OCI-M1 (cell line): ENCODE data around the gene ZDHHC7.

Source experiments
- DNase-seq: peaks from one replicate; lab custom pipeline; 2025; lab: John Stamatoyannopoulos, UW

ZDHHC7 gene

DNA sequence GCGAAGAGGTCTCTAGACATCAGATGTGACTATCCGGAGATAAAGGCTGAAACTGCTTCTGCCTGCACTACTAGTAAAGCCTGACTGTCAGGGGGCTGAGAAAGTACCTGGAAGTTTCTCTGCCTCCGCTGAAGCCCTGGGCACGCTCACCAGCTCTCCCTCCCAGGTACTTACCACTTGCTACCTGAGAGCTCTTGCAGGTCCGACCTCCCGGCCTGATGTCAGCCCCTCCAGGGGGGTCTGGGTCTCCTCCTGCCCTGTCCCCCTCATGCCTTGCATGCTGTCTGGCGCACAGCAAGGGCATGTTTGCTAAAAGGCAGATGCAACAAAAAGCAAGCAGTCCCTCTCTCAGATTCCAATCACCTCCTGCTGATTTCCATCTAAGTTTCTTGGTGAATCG is 17.4 kb downstream of the ZDHHC7 start:
- DNase-seq = no peak

DNA sequence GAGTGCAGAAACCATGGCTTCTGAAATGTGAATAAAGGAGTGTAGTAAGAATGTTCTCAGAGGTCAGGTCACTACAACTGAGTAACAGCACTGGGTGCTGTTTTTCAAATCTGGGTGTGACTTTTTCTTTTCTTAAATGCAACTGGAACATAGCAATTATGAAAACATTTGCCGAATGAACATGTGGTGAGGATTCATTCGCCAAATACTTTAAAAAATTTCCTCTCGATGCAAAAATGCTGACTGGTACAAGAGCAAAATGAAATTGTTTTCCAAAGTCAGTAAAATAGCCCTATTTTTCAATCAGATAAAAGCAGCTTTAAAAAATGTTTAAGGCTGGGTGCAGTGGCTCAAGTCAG is 18.6 kb downstream of the ZDHHC7 start:
- no peak for DNase-seq

DNA sequence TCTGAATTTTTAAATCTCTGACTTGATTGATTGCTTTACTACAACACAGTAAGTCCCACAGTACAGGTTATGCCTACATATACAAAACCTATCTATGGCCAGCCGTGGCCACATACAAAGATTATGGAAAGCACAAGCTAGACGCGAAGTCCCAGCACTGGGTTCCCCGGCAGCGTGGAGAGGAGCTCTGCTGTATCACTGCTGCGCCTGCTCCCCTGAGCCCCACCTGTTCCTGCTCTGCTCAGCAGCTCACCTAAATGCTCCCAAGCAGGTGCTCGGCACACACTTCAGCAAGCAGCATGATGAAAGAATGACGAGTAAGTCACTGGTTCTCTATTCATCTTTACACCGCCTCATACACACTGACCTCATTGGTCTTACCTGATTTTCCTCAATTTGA is 20.6 kb downstream of the ZDHHC7 start:
- no peak for DNase-seq

DNA sequence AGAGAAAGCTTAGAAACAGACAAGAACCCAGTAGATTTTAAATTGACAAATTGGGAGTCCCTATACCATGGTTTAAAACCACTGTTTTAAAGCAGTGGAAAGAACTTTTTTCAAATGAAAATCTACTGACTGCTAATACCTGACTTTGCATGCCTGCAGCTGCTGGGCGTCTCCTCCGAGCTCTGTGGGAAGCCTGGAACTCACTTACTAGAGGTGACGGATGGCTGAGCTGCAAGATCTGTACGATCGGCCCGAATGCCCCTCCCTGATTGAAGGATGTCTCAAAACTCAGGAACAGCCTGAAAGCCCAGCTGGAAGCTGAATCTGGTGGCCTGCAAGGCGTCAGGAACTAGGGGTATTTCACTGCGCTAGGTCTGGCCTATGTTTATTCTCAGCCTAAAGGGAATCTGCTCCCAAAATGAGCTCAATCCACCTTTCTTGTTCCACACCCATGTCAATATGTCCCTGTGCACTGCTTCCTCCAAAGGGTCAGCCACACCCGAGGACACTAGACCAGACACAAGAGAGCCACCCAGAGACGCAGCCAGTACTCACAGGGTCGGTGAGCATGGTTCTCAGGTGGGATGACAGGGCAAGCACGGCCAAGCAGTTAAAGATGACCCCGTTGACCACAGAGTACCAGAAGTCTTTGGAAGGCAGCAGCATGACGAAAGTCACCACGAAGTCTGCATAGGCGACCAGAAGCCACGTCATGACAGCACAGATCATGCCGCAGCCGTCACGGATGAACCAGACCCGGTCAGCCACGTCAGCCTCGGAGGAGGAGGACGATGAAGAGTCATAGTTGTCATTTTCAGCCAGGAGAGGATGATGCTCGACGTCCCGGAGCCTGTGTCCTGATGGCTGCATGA is 21.4 kb downstream of the ZDHHC7 start:
- no peak for DNase-seq

DNA sequence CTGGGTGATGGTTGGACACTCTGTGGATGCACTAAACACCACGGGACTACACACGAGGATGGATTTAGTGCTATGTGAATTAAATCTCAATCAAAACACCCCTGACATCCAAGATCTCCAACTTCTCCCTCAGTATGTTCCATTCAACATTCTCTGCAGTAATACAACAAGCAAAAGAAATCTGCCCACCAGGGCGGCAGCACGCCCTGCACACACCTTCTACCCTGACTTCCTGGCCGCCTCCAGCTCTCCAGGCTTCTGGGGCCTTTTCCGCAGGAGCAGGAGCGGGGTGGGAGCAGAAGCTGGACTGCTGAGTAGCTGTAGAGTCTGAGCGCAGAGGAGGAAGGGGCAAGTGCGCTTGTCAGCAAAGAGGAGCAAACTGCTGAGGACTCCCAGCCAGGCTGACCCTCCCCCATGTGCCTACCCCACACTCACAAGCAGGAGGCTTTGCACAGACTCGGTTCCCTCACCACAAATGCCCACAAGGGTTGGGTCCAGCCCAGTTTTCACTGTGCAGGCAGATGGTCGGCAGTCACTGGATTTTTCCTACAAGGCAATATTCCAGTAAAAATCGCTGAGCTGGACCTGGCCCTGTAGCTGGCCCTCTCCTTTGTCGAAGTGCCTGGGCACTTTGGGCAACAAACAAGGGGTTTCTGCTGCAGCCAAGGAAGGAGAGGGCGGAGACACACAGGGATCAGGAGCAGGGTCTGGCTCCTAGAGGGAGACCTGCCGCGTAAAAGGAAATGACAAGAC is 22.8 kb downstream of the ZDHHC7 start:
- no peak for DNase-seq

DNA sequence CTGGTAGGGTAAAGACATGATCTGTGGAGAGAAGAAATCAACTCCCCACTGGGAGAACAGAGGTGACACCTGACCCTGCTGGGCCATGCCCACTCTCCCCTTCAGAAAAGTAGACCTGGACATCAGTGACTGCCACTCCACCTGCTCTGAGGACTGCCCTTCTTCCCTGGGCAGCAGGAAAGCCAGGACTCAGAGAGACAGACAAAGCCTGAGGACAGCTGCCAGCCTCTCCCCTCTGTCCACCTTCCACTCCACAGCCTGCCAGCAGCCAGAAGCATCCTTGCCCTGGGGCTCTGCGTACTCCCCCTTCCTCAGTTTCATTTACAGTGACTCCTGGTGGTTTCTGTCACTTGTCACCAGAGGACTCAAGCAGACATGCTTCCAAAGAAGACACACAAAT is 24.5 kb downstream of the ZDHHC7 start:
- no peak for DNase-seq

DNA sequence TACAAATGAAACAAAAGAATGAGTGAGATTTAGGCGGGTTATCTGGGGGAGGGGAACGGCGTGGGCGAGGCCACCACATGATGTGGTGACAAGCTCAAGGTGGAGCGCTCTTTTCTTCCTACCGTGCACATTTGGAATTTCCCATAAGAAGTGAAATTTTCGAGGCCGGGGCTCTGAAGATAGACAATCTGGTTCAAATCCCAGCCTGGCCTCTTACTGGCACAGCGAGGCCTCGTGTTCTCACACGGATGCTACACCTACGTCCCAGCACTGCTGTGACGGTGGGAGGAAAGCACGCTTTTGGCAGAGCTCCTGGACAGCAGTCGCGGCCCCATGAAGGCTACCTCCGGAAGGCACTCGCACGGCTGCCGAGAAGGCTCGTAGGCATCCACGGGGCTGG is 25.2 kb downstream of the ZDHHC7 start:
- DNase-seq = no peak

DNA sequence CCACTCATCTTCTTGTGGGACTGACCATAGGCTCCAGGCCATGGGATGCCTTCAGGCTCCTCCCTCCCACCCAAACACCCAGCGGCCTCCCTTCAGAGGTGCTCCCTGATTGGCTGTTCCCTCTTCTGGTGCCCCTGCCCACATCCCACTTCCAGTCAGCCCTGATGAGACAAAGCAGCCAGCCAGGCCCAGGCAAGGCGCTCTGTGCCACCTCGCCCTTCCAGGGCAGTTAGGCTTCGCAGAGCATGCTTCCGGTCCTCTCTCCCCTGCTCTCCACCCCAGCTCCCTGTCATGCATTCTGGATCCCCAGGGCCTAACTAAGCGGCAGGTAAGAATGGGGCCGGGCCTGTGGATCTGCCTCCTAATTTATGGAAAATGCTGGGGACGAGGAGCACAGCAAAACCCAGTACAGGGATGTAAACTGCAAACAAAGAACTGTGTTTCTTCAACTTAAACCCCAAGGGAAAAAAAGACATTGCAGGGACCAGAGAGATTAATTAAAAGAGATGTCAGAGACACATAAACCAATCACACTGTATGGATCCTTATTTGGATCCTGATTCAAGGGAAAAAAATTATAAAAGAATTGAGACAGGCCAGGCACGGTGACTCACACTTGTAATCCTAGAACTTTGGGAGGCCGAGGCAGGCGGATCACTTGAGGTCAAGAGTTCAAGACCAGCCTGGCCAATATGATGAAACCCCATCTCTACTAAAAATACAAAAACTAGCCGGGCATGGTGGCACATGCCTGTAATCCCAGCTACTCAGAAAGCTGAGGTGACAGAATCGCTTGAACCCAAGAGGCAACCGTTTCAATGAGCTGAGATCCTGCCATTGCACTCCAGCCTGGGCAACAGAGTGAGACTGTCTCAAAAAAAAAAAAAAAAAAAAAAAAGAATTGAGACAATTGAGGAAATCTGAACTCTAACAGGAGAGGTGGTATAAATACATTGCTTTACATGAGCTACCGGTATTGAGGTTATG is 26.0 kb downstream of the ZDHHC7 start:
- no peak for DNase-seq

DNA sequence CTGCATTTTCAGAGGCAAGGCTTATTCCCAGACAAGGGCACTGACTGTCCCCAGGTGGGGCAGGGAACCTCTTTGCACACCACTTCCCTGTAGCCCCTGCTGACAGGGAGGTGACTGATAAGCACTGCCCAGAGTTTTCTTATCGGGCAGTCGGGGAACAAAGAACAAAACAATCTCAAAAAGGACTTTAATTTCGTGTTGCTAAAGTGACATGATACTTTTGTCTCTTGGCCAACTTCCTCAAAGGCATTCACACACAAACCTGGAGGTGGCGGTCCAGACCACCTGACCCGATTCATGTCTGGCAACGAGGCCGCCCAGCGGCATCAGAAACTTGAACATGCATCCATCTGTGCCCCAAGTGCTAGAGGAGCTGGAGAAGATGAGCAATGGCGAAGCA is 28.9 kb downstream of the ZDHHC7 start:
- peak; percentile 64 for DNase-seq

DNA sequence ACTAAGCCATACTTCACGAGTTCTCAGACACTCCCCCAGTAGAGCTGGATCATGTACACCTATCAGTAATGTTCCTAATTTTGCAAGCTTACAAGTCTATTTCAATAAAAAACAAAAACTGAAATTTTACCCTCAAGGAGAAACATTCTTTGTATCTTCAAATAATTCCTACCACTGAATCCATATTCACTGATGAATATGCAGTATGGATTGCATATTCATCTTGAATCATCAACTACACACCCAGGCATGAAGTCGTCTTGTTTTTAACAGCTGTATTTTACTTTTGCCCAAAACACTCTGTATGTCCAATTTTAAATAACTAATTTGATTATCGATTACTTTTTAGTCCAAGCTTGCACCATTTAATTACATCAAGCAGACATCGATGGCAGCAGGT is 31.8 kb downstream of the ZDHHC7 start:
- DNase-seq = no peak

DNA sequence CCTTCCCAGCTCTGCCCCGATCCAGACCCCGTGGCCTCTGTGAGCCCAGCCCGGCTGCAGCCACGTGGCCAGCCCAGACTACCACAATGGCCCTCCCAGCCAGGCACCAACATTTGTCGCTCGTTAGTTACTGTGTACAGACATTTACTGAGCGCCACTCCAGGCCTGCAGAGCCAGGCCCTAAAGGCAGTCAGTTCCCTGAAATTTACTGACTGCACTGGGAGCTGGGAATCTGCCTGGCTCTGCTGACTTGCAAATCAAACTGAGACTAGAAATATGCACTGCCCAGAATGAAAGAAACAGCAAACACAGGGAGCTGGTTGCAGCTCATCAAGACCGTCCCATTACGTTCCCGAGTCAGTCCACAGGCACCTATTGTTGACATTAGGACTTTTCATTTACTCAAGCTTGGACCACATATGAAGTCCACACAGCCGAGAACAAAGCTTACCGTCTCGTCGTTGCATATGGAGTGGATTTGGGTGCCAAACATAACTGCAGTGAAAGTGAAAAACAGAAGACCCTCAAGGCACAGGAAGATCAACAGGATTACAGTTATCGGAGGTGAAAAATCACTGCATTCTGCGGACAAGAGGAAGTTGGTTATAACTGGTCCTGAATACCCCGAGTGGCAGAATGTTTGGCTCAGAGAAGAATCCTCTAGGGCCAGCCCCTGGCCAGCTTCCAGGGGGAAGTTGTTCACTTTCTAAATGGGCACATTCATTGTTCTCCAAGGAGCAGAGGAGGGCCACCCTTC is 34.5 kb downstream of the ZDHHC7 start:
- no peak for DNase-seq

DNA sequence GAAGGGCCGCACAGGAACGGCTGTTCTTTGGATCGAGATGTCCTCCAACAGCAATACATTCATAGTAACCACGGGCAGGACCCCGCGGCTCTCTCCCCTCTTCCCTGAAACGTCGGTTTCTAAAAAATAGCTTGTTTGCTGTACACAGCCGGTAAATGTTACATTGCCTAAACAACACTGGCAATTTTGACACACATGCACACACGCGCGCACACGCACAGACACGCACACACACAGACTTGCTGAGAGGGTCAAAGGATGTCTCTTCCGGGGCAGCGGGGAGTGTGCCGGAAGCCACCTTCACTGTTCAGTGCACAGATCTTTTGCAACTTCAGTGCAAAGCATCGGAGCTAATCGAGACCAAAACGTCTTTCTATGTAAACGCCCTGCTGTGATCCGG is 35.8 kb downstream of the ZDHHC7 start:
- DNase-seq = no peak

DNA sequence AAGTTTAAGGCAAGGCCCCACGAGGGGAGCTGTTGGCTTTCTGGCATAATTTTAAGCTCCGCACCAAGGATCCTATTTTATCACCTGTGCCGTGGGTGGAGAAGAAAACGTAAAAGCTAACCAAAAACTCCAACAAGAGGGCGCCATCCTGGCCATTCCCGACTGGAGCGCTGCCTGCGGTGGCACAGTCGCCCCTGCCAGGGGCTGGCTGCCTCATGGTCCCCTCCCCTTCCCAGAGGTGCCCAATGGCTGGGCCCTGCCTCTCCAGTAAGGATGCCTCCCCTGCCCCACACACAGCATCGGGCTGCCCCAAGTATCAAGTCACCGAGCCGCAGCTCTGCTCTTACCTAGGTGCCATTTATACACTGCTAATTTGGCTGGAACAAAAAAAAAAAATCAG is 36.3 kb downstream of the ZDHHC7 start:
- no peak for DNase-seq

DNA sequence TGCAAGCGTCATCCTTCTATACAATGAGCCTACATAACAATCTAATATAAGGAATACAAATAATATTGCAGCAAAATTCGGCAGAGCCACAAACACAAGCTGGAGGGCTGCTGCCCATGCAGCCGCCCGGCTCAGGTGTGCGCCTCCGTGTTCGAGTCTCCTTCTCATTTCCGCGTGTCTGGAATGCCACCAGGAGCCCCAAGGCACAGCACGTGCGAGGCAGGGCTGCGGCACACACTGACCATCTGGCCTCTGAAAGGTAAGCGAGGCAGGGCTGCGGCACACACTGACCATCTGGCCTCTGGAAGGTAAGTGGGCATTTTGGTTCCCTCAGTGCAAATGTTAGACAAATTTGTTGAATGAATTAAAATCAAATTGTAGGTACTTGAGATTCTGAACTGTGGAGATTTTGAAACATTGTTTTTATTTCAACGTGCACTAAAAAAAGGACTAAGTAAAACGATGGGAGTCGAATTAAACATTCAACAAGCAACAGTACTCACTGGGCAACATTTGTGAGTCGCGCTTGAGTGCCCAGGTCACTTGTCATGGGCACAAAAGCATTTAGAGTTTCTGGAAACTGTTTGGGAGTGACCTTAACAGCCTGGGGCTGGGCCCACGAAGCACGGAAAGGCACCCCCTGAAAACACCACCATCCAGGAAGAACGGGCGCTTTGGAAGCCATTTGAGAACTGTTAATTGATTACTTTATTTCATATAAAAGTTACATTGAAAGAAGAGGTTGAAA is 37.4 kb downstream of the ZDHHC7 start:
- no peak for DNase-seq

DNA sequence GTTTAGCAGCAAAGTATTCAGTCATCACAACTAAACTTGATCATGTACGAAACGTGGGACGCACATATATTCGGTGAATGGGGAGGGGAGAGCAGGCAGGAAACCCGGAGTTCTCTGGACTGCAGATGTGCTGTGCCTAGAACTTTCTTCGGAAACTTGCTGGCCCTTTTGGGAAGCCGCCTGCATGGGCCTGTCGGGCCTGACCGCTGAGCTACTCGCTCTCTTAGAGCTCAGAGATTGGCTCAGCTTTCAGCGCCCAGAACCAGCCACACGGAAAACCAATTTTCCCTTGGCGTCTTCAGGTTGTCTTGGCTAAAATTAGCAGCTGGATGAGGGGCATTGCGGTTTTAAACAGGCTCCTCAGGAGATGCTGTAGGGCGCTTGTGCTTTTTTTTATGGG is 38.1 kb downstream of the ZDHHC7 start:
- DNase-seq = no peak

DNA sequence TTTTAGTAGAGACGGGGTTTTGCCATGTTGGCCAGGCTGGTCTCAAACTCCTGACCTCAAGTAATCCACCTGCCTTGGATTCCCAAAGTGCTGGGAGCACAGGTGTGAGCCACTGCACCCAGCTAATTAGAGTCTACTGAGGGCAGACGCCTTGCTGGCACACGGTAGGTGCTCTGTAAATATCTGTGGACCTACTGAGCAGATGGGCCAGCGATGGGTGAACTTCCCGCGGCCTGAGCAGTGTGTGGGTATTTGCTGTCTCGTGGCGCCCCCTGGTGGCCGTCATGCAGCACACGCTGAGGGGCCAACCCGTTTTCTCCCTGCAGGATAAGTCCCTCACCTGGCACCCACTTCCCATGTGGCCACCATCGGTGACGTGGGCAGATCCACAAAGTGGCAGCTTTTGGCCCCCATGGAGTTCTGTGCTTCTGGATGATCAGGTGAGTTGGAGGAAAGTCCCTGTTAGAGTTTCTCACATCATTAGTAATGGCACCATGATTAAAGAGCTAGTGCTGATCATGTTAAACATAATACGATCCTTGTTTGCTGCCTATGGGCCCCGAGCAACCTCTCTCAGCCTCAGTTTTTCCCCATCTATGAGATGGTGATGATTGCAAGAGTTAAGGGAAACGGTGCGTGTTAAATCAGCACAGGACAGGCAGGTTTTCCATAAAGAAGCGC is 40.7 kb downstream of the ZDHHC7 start:
- DNase-seq = peak; percentile 76

DNA sequence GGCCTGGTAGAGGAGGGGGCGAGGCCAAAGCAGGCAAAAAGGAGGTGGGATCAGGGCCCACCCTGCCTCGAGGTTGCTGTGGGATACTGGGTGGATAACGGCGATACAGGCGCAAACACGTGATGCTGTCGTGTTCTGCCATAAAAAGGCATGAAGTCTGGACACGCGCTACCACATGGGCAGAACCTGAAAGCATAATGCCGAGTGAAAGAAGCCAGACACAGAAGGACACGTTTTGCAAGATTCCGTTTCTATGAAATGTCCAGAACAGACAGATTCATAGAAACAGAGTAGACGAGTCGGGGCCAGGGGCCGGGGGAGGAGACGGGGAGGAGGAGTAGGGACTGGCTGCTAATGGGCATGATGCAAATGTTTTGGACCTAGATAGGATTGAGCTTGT is 43.5 kb downstream of the ZDHHC7 start:
- DNase-seq = peak; percentile 50

DNA sequence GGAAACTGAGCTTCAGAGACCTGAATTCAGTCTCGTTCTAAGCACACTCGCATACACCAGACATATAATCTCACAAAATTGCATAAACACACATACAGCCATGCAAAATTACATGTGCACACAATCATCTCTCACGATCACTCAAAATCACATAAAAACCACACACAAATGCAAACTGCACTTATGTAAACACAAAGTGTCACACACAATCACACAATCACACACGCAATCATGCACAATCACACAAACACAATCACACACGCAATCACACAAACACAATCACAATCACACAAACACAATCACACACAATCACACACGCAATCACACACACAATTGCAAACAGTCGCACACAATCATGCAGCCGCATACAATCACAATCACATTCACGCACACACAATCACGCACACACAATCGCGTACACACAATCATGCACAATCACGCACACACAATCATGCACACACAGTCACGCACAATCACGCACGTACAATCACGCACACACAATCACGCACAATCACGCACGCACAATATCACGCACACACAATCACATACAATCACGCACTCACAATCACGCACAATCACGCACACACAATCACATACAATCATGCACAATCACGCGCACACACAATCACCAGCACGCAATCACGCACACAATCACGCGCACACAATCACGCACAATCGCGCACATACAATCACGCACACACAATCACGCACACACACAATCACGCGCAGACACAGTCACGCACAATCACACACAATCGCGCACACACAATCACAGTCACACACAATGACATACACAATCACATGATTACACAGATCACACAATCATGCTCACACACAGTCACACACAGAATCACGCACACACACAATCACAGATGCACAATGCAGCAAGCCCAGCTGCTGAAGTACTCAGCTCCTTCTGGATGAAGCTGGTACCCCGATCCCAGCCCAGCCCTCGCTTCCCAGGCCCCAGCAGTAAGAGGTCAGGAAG is 45.6 kb downstream of the ZDHHC7 start:
- no peak for DNase-seq
